Measurements from ENCODE around the gene SYNPO2.
"Not testable (repeated sequence)": the region's sequence is repeated elsewhere in the genome, so short reads cannot be mapped to it uniquely, and the experiment has no call there.

SYNPO2 gene

GRCh38 chr4:119003001-119003400 is 114.3 kb downstream of the SYNPO2 start:
- not testable (repeated sequence) for DNase-seq

- no peak for DNase-seq
These were observed 117.3 kb downstream of the SYNPO2 start for GRCh38 chr4:119005928-119006460.

GRCh38 chr4:119008761-119009160 is 120.1 kb downstream of the SYNPO2 start:
- no peak for DNase-seq

- not testable (repeated sequence) for DNase-seq
These were observed 121.6 kb downstream of the SYNPO2 start for GRCh38 chr4:119010221-119010620.

DNA sequence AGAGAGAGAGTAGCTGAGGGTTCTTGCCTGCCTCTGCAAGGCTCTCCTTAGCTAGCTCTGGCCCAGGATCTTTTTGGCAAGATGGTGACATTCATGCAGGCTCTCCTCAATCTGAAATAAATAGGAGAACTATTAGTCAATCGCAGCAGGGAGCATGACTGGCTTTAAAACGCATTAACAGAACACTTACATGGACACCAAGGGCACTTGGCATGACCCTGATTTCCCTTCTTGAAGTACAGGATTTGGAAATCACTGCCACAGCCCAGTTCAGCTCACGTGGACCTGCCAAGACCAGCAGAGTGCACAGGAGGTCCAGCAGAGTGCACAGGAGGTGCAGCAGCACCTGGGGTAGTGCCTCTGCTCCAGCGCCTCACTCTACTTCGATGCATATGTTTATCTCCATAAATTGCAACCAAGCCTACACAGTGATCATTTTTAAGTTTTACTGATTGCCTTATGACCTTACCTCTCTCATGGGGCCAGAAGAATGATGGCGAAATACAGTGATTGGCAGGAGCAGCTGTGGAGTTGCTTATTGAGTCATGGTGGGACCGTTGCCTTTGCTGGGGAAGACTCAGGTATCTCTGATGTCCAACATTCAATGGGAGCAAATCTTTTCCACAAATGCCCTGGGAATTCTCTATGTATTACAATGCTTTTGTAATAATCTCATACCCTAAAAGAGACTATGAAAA is 122.4 kb downstream of the SYNPO2 start:
- DNase-seq = no peak

- DNase-seq = no peak
These were observed 122.9 kb downstream of the SYNPO2 start for GRCh38 chr4:119011607-119011988.

GRCh38 chr4:119014658-119015057 is 126.0 kb downstream of the SYNPO2 start:
- no peak for DNase-seq

DNA sequence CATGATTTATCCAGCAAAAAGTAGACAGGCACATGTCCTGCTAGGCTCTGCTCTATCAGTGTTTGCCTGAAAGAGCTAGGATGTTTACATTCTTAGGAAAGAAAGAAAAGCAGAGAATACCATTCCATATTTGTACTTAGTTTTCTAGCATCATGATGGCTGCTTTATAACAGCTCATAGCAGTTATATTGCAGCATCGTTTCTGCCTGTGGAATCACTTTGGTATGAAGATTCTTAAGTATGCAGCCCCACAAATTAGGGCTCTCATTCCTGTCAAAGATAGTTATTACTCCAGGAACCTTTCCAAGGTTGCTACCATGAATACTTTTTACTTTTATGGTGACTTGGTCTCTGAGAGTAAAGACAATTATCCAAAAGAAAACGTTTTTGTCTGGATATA is 128.0 kb downstream of the SYNPO2 start:
- DNase-seq = no peak

- DNase-seq = no peak
These were observed 129.0 kb downstream of the SYNPO2 start for GRCh38 chr4:119017636-119018035.

DNA sequence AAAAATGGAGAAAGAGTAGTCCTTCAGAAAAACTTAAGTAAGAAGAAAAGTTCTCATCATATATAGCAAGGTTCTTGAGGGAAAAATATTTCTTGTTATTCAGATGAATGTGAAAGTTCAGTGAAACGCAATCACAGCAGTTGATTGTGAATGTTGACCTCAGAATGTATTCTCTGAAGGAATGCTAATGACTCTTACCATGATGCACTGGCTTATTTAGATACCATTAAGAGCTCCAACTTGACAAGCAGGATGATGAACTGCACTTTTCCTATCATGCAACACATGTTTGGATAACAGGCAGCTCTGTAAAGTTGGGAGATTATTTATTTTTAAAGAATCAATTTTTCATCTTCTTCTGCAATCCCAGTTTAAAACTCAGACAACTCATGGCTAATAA is 131.5 kb downstream of the SYNPO2 start:
- DNase-seq = no peak

DNA sequence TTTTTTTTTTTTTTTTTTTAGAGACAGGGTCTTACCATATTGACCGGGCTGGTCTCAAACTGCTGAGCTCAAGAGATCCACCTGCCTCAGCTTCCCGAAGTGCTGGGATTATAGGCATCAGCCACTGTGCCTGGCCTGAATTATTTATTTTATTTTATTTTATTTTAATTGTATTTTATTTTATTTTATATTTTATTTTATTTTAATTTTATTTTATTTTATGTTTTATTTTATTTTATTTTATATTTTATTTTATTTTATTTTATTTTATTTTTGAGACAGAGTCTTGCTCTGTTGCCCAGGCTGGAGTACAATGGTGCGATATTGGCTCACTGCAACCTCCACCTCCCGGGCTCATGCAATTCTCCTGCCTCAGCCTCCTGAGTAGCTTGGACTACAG is 133.9 kb downstream of the SYNPO2 start:
- not testable (repeated sequence) for DNase-seq

DNA sequence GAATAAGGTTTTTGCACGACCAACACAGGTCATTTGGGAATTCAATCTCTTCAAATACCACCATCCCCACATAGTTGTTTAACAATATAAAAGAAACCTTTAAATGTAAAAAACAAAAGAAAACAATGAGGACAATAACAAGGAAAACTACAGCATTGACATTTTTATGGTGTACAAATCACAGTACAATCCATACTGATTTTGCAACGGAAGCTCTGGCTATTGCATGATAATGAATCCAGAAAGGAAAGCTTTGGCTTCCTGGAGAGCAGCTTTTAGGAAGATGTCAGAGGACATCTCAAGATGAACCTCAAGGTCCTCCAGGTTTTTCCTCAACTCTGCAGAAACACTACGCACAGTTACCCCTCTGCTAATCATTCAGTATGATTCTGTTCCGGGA is 135.4 kb downstream of the SYNPO2 start:
- no peak for DNase-seq

DNA sequence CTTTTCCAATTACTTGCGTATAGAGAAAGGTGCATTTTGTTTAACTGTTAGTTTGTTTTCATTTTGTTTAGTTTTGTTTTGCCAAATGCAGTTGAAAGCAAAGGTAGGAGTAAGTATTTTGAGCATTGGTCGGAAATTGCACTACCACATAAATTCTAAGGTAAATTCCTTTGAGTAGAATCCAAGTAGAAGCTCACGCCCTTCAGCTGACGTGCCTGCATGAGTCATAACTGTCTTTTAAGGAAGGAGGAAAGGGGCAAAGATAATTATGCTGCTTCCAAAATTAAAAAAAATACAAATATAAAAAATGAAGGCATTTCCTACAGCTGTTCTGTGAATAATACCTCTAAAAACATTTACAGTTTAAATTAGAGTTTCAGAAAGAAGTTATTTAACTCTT is 136.8 kb downstream of the SYNPO2 start:
- DNase-seq = no peak

GRCh38 chr4:119025916-119026661 is 137.4 kb downstream of the SYNPO2 start:
- no peak for DNase-seq

GRCh38 chr4:119026662-119027444 is 138.2 kb downstream of the SYNPO2 start:
- DNase-seq = no peak

- no peak for DNase-seq
These were observed 139.2 kb downstream of the SYNPO2 start for GRCh38 chr4:119027811-119028210.

DNA sequence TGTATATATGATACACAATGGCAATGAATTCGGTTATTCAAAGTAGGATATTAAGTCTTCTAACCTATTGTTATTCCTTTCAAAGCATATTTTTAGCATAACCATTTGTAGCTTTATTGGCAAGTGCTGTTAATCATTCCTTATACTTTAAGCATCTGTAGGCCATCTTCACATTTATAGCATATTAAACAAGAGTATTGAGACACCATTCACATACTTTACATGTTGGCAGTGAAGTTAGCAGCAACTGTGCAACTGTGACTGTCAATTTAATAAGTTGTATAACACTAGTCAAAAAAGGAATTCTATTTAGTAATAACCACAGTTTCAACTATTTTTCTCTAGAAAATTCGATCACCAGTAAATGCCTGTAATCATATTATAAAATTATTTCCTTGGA is 139.6 kb downstream of the SYNPO2 start:
- DNase-seq = no peak

- no peak for DNase-seq
These were observed 141.3 kb downstream of the SYNPO2 start for GRCh38 chr4:119029847-119030535.

- DNase-seq = no peak
These were observed 141.9 kb downstream of the SYNPO2 start for GRCh38 chr4:119030536-119030890.

- DNase-seq = no peak
These were observed 142.6 kb downstream of the SYNPO2 start for GRCh38 chr4:119031218-119031617.

- DNase-seq = no peak
These were observed 144.4 kb downstream of the SYNPO2 start for GRCh38 chr4:119032921-119033685.
